GOT3 (cell line): ENCODE results near the gene SEC62.

Experiments
- DNase-seq: peaks from one replicate; lab custom pipeline; 2025; ENCODE audit warnings: mixed read lengths; lab: John Stamatoyannopoulos, UW

Gene SEC62

GRCh38 chr3:169966951-169967915 is 626 bp downstream of the SEC62 start:
- DNase-seq: no peak

GRCh38 chr3:169968224-169968885 is 1.7 kb downstream of the SEC62 start:
- no peak for DNase-seq

- DNase-seq: no peak
Observed at GRCh38 chr3:169969174-169970095, 2.8 kb downstream of the SEC62 start.

- DNase-seq: no peak
Observed at GRCh38 chr3:169970847-169971246, 4.2 kb downstream of the SEC62 start.

GRCh38 chr3:169971522-169971921 is 4.9 kb downstream of the SEC62 start:
- DNase-seq: no peak

- no peak for DNase-seq
Observed at GRCh38 chr3:169980055-169980454, 13.4 kb downstream of the SEC62 start.

- no peak for DNase-seq
Observed at GRCh38 chr3:169984292-169984691, 17.7 kb downstream of the SEC62 start.

- no peak for DNase-seq
Observed at GRCh38 chr3:169990431-169990830, 23.8 kb downstream of the SEC62 start.

GRCh38 chr3:169992156-169992555 is 25.5 kb downstream of the SEC62 start:
- DNase-seq: no peak

GRCh38 chr3:169992781-169993180 is 26.2 kb downstream of the SEC62 start:
- DNase-seq: no peak

- DNase-seq: no peak
Observed at GRCh38 chr3:169993761-169994160, 27.2 kb downstream of the SEC62 start.

- no peak for DNase-seq
Observed at GRCh38 chr3:169996063-169996462, 29.5 kb downstream of the SEC62 start.

- DNase-seq: no peak
Observed at GRCh38 chr3:169998668-169999131, 32.1 kb downstream of the SEC62 start.

- no peak for DNase-seq
Observed at GRCh38 chr3:169999433-169999832, 32.8 kb downstream of the SEC62 start.

- DNase-seq: no peak
Observed at GRCh38 chr3:170000051-170000450, 33.4 kb downstream of the SEC62 start.

- no peak for DNase-seq
Observed at GRCh38 chr3:170002231-170002630, 35.6 kb downstream of the SEC62 start.

GRCh38 chr3:170002879-170003278 is 36.3 kb downstream of the SEC62 start:
- no peak for DNase-seq

GRCh38 chr3:170003881-170004356 is 37.3 kb downstream of the SEC62 start:
- no peak for DNase-seq

- DNase-seq: no peak
Observed at GRCh38 chr3:170007031-170007663, 40.5 kb downstream of the SEC62 start.

GRCh38 chr3:170010498-170010897 is 43.9 kb downstream of the SEC62 start:
- no peak for DNase-seq

- DNase-seq: no peak
Observed at GRCh38 chr3:170012683-170013400, 46.2 kb downstream of the SEC62 start.
